CD8-positive, alpha-beta memory T cell (primary cell): ENCODE results near the gene ADM. TPM values are rescaled to one million over a fixed set of nuclear protein-coding genes. Genes with fewer than 3 reads are reported as not detected.

Experiments used
- CTCF ChIA-PET: fragments of 350-600 bp; sonication (Branson Sonifier 250); formaldehyde crosslinking; loops from one replicate; lab custom pipeline; 2021; ENCODE audit warnings: antibody characterized with exemption; lab: Charles Lee
- POLR2A ChIA-PET: fragments of 350-600 bp; sonication (Branson Sonifier 250); formaldehyde crosslinking; loops from one replicate; lab custom pipeline; 2021; ENCODE audit warnings: antibody characterized with exemption; lab: Charles Lee
- DNase-seq, 5 donors: peaks; one replicate each; pipeline versions ENCODE4 v3.0.0 to v3.0.0-alpha.2; 2020 to 2022; ENCODE audit warnings: mixed read lengths in 1 of 5
- H3K27ac ChIP-seq: one replicate; pipeline ENCODE4 v1.7.0; 2013; ENCODE audit warnings: low read depth, mild to moderate bottlenecking, low read length, moderate library complexity
- H3K27me3 ChIP-seq: 2 replicates; pipeline ENCODE4 v1.7.0; 2013; ENCODE audit warnings: low read length, mild to moderate bottlenecking; ENCODE audit not compliant: insufficient read depth, poor library complexity, severe bottlenecking
- H3K36me3 ChIP-seq: 2 replicates; pipeline ENCODE4 v1.7.0; 2013; ENCODE audit warnings: mild to moderate bottlenecking, low read length, moderate library complexity; ENCODE audit not compliant: insufficient read depth
- H3K4me1 ChIP-seq: 2 replicates; pipeline ENCODE4 v1.7.0; 2013; ENCODE audit warnings: mild to moderate bottlenecking, low read length, moderate library complexity; ENCODE audit not compliant: insufficient read depth
- H3K4me3 ChIP-seq: 2 replicates; pipeline ENCODE4 v1.7.0; 2013; ENCODE audit warnings: mild to moderate bottlenecking, low read length
- H3K9me3 ChIP-seq: 2 replicates; pipeline ENCODE4 v1.7.0; 2013; ENCODE audit warnings: mild to moderate bottlenecking, low read length
- H3K27ac Mint-ChIP-seq, 8 donors: one replicate each; pipeline ENCODE4 v1.8.0; 2020 to 2021; ENCODE audit warnings: mixed read lengths in 8 of 8, mild to moderate bottlenecking in 6 of 8, inconsistent platforms in 3 of 8, moderate library complexity in 3 of 8
- H3K27me3 Mint-ChIP-seq, 2 donors: one replicate each; pipeline ENCODE4 v1.8.0; 2020 to 2021; ENCODE audit warnings: mixed read lengths in 2 of 2, mild to moderate bottlenecking in 1 of 2, moderate library complexity in 1 of 2
- H3K36me3 Mint-ChIP-seq, 3 donors: one replicate each; pipeline ENCODE4 v1.8.0; 2020 to 2021; ENCODE audit warnings: mixed read lengths in 3 of 3, inconsistent platforms in 1 of 3, mild to moderate bottlenecking in 1 of 3
- H3K4me1 Mint-ChIP-seq, 3 donors: one replicate each; pipeline ENCODE4 v1.8.0; 2020 to 2021; ENCODE audit warnings: mixed read lengths in 3 of 3, inconsistent platforms in 1 of 3, mild to moderate bottlenecking in 1 of 3
- H3K4me3 Mint-ChIP-seq, 7 donors: one replicate each; pipeline ENCODE4 v1.8.0; 2020 to 2021; ENCODE audit warnings: mixed read lengths in 7 of 7, mild to moderate bottlenecking in 6 of 7, moderate library complexity in 4 of 7, inconsistent platforms in 2 of 7
- H3K9me3 Mint-ChIP-seq, 5 donors: one replicate each; pipeline ENCODE4 v1.8.0; 2020 to 2022; ENCODE audit warnings: mixed read lengths in 5 of 5, mild to moderate bottlenecking in 3 of 5, moderate library complexity in 2 of 5, inconsistent platforms in 1 of 5
- polyA plus RNA-seq: library from polyadenylated mRNA; unstranded; fragments of 300-500 nt; fragmentation: Illumina TruSeq; gene quantifications from one replicate; pipeline ENCODE4 v1.2.3, GENCODE V29; 2021
- total RNA-seq, 2 experiments: library from RNA; stranded (reverse); gene quantifications; one replicate each; pipeline ENCODE4 v1.2.3, GENCODE V29; 2021

The ADM gene
- total and polyA plus RNA-seq, 3 experiments from 2014 or later: 0.16 to 0.64 (median 0.24) TPM

GRCh38 chr11:10349806-10350205 lies 44.9 kb downstream of the ADM start:
- POLR2A ChIA-PET: no interaction called here
- H3K27me3 ChIP-seq: no peaks in the 10 kb centered on the region
- CTCF ChIA-PET: interaction anchor here (1.7 kb wide), 1 partner anchor 17 kb away, joined by 4 read pairs; no protein-coding TSS in a partner anchor
- H3K27ac ChIP-seq: no peak overlapping the region
- no peak overlapping the region for H3K4me3 Mint-ChIP-seq
- H3K4me1 Mint-ChIP-seq: no peaks in the 10 kb centered on the region
- no peaks in the 10 kb centered on the region for H3K36me3 ChIP-seq
- H3K4me1 ChIP-seq: no peaks in the 10 kb centered on the region
- H3K27me3 Mint-ChIP-seq: peaks cover 7 to 13% of the 10 kb centered on the region in 2 donors
- no peak for DNase-seq
- H3K9me3 ChIP-seq: no peaks in the 10 kb centered on the region
- no peak overlapping the region for H3K4me3 ChIP-seq
- H3K9me3 Mint-ChIP-seq: no peaks in the 10 kb centered on the region
- H3K36me3 Mint-ChIP-seq: no peaks in the 10 kb centered on the region
- no peak overlapping the region for H3K27ac Mint-ChIP-seq

DNA sequence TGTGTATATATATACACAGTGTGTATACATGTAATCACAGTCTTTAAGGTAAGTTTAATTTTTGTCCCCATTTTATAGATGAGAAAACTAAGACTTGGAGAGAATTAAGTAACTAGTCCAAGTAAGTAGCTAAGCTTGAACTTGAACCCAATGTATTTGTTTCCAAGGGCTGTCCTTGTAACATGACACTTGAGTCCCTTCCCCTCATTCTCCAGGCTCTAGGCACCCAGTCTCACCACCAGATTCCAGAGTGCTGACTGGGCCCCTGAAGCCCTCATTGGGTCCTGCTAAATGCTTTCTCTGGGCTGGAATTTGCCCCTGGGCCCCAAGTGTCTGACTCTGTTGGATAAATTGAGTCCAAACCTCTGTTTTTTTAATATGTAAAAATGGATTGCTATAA lies 45.5 kb downstream of the ADM start:
- no peaks in the 10 kb centered on the region for H3K36me3 Mint-ChIP-seq
- Histone ChIP-seq H3K4me1 (no peaks in the 10 kb centered on the region), H3K9me3 (no peaks in the 10 kb centered on the region), H3K27me3 (no peaks in the 10 kb centered on the region), H3K36me3 (no peaks in the 10 kb centered on the region), H3K27ac (no peak overlapping the region), H3K4me3 (no peak overlapping the region)
- H3K27ac Mint-ChIP-seq: no peak overlapping the region
- H3K4me1 Mint-ChIP-seq: no peaks in the 10 kb centered on the region
- peaks cover 7 to 14% of the 10 kb centered on the region in 2 donors for H3K27me3 Mint-ChIP-seq
- POLR2A ChIA-PET: no interaction called here
- no peak overlapping the region for H3K4me3 Mint-ChIP-seq
- CTCF ChIA-PET: interaction anchor here (1.7 kb wide), 1 partner anchor 16 kb away, joined by 4 read pairs; no protein-coding TSS in a partner anchor
- DNase-seq: no peak
- H3K9me3 Mint-ChIP-seq: no peaks in the 10 kb centered on the region

DNA sequence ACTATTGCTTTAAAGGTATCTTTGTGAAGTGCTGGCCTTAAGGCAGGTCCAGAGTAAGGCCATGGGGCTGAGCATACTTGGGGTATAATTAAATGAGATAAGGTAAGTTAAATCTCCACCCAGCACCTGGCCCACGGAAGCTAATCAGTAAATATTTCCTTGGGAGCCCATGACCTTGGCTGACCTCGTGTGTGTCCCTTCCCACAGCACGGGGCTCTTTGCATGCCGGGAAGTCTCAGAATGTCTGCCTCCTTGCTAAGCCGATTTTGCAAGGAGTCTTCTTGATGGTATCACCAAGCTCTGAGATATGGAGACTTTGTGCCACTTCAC lies 46.5 kb downstream of the ADM start:
- CTCF ChIA-PET: interaction anchor here (0.8 kb wide), 1 partner anchor 43 kb away, joined by 3 read pairs; no protein-coding TSS in a partner anchor
- H3K36me3 Mint-ChIP-seq: no peaks in the 10 kb centered on the region

DNA sequence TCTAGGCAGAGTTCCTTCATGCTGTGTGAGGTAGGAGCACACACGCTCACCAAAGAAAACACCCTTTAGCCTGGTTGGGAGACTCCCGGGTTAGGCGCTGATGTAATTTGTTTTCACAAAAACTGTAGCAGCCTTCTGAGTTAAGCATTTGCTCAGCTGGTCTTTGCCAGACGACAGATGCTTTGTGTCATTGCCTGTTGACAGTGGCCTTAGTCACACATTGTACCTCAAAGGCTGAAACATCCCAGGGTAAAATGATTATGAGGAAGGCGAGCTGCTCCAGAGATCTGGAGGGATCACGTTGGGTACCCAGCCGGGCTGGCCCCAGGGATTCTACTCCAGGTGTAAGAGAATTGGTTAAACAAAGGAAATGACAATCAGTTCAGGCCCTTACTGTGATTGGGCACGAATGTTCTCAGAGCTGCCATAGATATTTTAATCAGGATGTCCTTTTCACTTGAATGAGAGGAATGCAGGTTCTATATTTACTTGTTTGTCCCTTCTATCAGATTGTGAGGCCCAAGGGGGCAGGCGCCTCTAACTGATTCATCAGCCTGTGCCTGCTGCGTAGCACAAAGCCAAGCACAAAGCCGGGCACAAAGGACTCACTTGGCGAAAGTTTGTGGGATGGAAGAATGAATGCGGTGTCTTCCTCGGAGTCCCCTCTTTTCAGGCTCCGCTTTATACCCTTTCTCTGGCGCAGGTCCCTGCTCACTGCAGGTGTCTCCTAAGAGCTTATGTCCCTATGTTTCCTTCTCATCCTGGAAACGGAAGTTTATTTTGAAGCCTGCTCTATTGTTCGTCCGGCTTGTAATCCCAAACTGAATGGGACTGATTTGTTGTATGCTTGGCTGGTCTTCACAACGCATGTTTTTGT lies 47.1 kb downstream of the ADM start:
- Mint-ChIP-seq H3K36me3 (no peaks in the 10 kb centered on the region), H3K27ac (no peak overlapping the region), H3K4me1 (no peaks in the 10 kb centered on the region), H3K9me3 (no peaks in the 10 kb centered on the region), H3K27me3 (peaks cover 7 to 31% of the 10 kb centered on the region in 2 donors), H3K4me3 (no peak overlapping the region)
- Histone ChIP-seq H3K9me3 (no peaks in the 10 kb centered on the region), H3K4me1 (no peaks in the 10 kb centered on the region), H3K27me3 (no peaks in the 10 kb centered on the region), H3K36me3 (no peaks in the 10 kb centered on the region), H3K4me3 (no peak overlapping the region), H3K27ac (no peak overlapping the region)
- ChIA-PET POLR2A (interaction anchor here (0.5 kb wide), 1 partner anchor 366 kb away, joined by 3 read pairs; no protein-coding TSS in a partner anchor), CTCF (interaction anchor here (0.8 kb wide), 1 partner anchor 44 kb away, joined by 3 read pairs; no protein-coding TSS in a partner anchor)
- no peak for DNase-seq

More for the DNA sequence above, 46.5 kb downstream of the ADM start:
- Histone ChIP-seq H3K36me3 (no peaks in the 10 kb centered on the region), H3K9me3 (no peaks in the 10 kb centered on the region), H3K4me1 (no peaks in the 10 kb centered on the region), H3K4me3 (no peak overlapping the region), H3K27ac (no peak overlapping the region), H3K27me3 (no peaks in the 10 kb centered on the region)
- H3K27me3 Mint-ChIP-seq: peaks cover 7 to 25% of the 10 kb centered on the region in 2 donors
- no peaks in the 10 kb centered on the region for H3K4me1 Mint-ChIP-seq
- H3K9me3 Mint-ChIP-seq: no peaks in the 10 kb centered on the region
- POLR2A ChIA-PET: interaction anchor here (0.5 kb wide), 1 partner anchor 367 kb away, joined by 3 read pairs; no protein-coding TSS in a partner anchor
- DNase-seq: no peak
- H3K4me3 Mint-ChIP-seq: no peak overlapping the region
- no peak overlapping the region for H3K27ac Mint-ChIP-seq

DNA sequence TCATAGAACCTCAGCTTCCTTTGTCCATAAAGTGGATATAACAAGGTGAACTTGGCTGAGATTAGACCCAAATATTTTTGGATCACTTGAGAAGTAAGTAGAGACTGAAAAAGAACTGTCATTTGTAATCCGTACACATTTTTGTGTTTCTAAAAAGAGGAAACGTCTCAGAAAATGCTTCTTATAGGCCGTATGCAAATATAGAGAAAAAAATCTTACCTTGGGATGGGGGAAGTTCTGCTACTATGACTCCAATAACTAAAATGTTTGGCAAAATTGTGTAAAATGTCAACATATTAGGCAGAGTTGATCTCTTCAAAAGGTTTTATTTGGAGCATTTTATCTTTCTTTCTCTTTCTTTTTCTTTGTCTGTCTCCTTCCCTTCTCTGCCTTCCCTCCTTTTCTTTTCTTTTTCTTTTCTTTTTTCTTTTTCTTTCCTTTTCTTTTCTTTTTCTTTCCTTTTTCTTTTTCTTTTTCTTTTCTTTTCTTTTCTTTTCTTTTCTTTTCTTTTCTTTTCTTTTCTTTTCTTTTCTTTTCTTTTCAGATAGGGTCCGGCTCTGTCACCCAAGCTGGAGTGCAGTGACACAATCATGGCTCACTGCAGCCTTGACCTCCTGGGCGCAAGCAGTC lies 48.2 kb downstream of the ADM start:
- POLR2A ChIA-PET: no interaction called here

GRCh38 chr11:10354389-10354788 lies 49.5 kb downstream of the ADM start:
- CTCF ChIA-PET: no interaction called here
- no peak overlapping the region for H3K27ac Mint-ChIP-seq

More for the DNA sequence above, 48.2 kb downstream of the ADM start:
- Histone ChIP-seq H3K27me3 (no peaks in the 10 kb centered on the region), H3K36me3 (no peaks in the 10 kb centered on the region), H3K27ac (no peak overlapping the region), H3K9me3 (no peaks in the 10 kb centered on the region), H3K4me1 (no peaks in the 10 kb centered on the region), H3K4me3 (no peak overlapping the region)
- Mint-ChIP-seq H3K27me3 (peaks cover 9 to 41% of the 10 kb centered on the region in 2 donors), H3K27ac (no peak overlapping the region), H3K4me1 (no peaks in the 10 kb centered on the region), H3K4me3 (no peak overlapping the region), H3K9me3 (no peaks in the 10 kb centered on the region), H3K36me3 (no peaks in the 10 kb centered on the region)
- no peak for DNase-seq
- CTCF ChIA-PET: no interaction called here

GRCh38 chr11:10355257-10355661 lies 50.4 kb downstream of the ADM start:
- Histone ChIP-seq H3K4me3 (no peak overlapping the region), H3K27me3 (no peaks in the 10 kb centered on the region), H3K27ac (no peak overlapping the region), H3K4me1 (no peaks in the 10 kb centered on the region), H3K9me3 (no peaks in the 10 kb centered on the region), H3K36me3 (no peaks in the 10 kb centered on the region)
- peaks cover 22 to 58% of the 10 kb centered on the region in 2 donors for H3K27me3 Mint-ChIP-seq
- H3K9me3 Mint-ChIP-seq: peaks cover 0 to 6% (median 0%) of the 10 kb centered on the region in 5 donors
- ChIA-PET CTCF (no interaction called here), POLR2A (no interaction called here)
- DNase-seq: no peak
- H3K4me1 Mint-ChIP-seq: no peaks in the 10 kb centered on the region
- no peaks in the 10 kb centered on the region for H3K36me3 Mint-ChIP-seq
- H3K27ac Mint-ChIP-seq: no peak overlapping the region
- H3K4me3 Mint-ChIP-seq: no peak overlapping the region

More at GRCh38 chr11:10354389-10354788, 49.5 kb downstream of the ADM start:
- Mint-ChIP-seq H3K9me3 (no peaks in the 10 kb centered on the region), H3K4me1 (no peaks in the 10 kb centered on the region), H3K36me3 (no peaks in the 10 kb centered on the region), H3K27me3 (peaks cover 19 to 54% of the 10 kb centered on the region in 2 donors), H3K4me3 (no peak overlapping the region)
- POLR2A ChIA-PET: interaction anchor here (0.5 kb wide), 1 partner anchor 576 kb away, joined by 8 read pairs; no protein-coding TSS in a partner anchor
- Histone ChIP-seq H3K4me1 (no peaks in the 10 kb centered on the region), H3K36me3 (no peaks in the 10 kb centered on the region), H3K27ac (no peak overlapping the region), H3K4me3 (no peak overlapping the region), H3K9me3 (no peaks in the 10 kb centered on the region), H3K27me3 (no peaks in the 10 kb centered on the region)
- no peak for DNase-seq

DNA sequence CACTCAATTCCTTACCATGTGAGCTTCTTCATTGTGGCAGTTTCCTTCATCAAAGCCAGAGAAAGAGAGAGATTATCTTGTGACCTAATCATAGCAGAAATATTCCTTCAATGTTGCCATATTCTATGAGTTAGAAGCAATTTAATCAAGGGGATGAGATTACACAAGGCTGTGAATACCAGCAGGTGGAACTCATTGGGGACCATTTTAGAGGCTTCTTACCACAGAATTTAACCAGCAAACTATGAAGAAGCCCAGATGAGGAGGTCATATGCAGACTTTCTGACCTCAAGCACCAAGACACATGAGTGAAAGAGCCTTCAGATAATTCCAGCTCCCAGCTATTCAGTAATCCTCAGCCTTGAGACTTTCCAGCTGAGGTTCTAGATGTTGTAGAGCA lies 51.3 kb downstream of the ADM start:
- CTCF ChIA-PET: interaction anchor here (1.8 kb wide), 1 partner anchor 10 kb away, joined by 6 read pairs; no protein-coding TSS in a partner anchor
- Mint-ChIP-seq H3K27me3 (peaks cover 21 to 65% of the 10 kb centered on the region in 2 donors), H3K4me1 (no peaks in the 10 kb centered on the region)

More for the DNA sequence above, 51.3 kb downstream of the ADM start:
- no peaks in the 10 kb centered on the region for H3K9me3 ChIP-seq
- no peaks in the 10 kb centered on the region for H3K4me1 ChIP-seq
- Mint-ChIP-seq H3K4me3 (no peak overlapping the region), H3K9me3 (peaks cover 0 to 8% (median 2%) of the 10 kb centered on the region in 5 donors), H3K27ac (no peak overlapping the region), H3K36me3 (peaks cover 0 to 3% (median 0%) of the 10 kb centered on the region in 3 donors)
- H3K36me3 ChIP-seq: no peaks in the 10 kb centered on the region
- POLR2A ChIA-PET: no interaction called here
- DNase-seq: no peak
- no peak overlapping the region for H3K27ac ChIP-seq
- no peaks in the 10 kb centered on the region for H3K27me3 ChIP-seq
- H3K4me3 ChIP-seq: no peak overlapping the region
